HG02588 (cell line): ENCODE data around the gene REXO2.

ENCODE experiments used
- ATAC-seq: cut with Tn5 transposase; IDR thresholded peaks from one replicate; pipeline ENCODE4 v1.9.1; 2021; ENCODE audit warnings: mild to moderate bottlenecking, moderate library complexity; ENCODE audit not compliant: unreplicated experiment

The REXO2 gene

GRCh38 chr11:114440121-114440860 lies 1.0 kb downstream of the REXO2 start:
- ATAC-seq, result no peak

GRCh38 chr11:114440971-114441763 lies 1.9 kb downstream of the REXO2 start:
- ATAC-seq, result no peak

- no peak for ATAC-seq
Measured at GRCh38 chr11:114441921-114442320, 2.7 kb downstream of the REXO2 start.

GRCh38 chr11:114442536-114442935 lies 3.3 kb downstream of the REXO2 start:
- no peak for ATAC-seq

GRCh38 chr11:114447444-114447843 lies 8.2 kb downstream of the REXO2 start:
- ATAC-seq, result no peak

GRCh38 chr11:114447892-114448291 lies 8.6 kb downstream of the REXO2 start:
- no peak for ATAC-seq

GRCh38 chr11:114448749-114449482 lies 9.6 kb downstream of the REXO2 start:
- ATAC-seq, result no peak

GRCh38 chr11:114449845-114450244 lies 10.6 kb downstream of the REXO2 start:
- ATAC-seq, result no peak

- no peak for ATAC-seq
Measured at GRCh38 chr11:114452399-114452798, 13.1 kb downstream of the REXO2 start.

- no peak for ATAC-seq
Measured at GRCh38 chr11:114463999-114464398, 24.7 kb downstream of the REXO2 start.

- ATAC-seq, result no peak
Measured at GRCh38 chr11:114466742-114467141, 27.5 kb downstream of the REXO2 start.

- no peak for ATAC-seq
Measured at GRCh38 chr11:114472661-114473060, 33.4 kb downstream of the REXO2 start.

- no peak for ATAC-seq
Measured at GRCh38 chr11:114478001-114478410, 38.7 kb downstream of the REXO2 start.

GRCh38 chr11:114478768-114479167 lies 39.5 kb downstream of the REXO2 start:
- ATAC-seq, result no peak

- ATAC-seq, result no peak
Measured at GRCh38 chr11:114479331-114479730, 40.1 kb downstream of the REXO2 start.

GRCh38 chr11:114482114-114482513 lies 42.8 kb downstream of the REXO2 start:
- no peak for ATAC-seq

GRCh38 chr11:114483929-114484328 lies 44.7 kb downstream of the REXO2 start:
- ATAC-seq, result no peak

- ATAC-seq, result no peak
Measured at GRCh38 chr11:114496915-114497314, 57.6 kb downstream of the REXO2 start.

- ATAC-seq, result no peak
Measured at GRCh38 chr11:114499756-114500155, 60.5 kb downstream of the REXO2 start.
